Effector memory CD4-positive, alpha-beta T cell (primary cell): ENCODE measurements around the gene RIMS3.

Experiments
- DNase-seq, 3 donors: peaks; one replicate each; pipeline ENCODE4 v3.0.0-alpha.2; 2020
- H3K27ac ChIP-seq: 2 replicates; pipeline ENCODE4 v1.7.0; 2013; ENCODE audit warnings: mild to moderate bottlenecking, low read length, moderate library complexity; ENCODE audit not compliant: insufficient read depth, poor library complexity, severe bottlenecking
- H3K27me3 ChIP-seq: replicated peaks from 2 replicates; pipeline ENCODE4 v1.7.0; 2013; ENCODE audit warnings: mild to moderate bottlenecking, low read length; ENCODE audit not compliant: insufficient read depth, control insufficient read depth, poor library complexity, severe bottlenecking
- H3K36me3 ChIP-seq: 2 replicates; pipeline ENCODE4 v1.7.0; 2013; ENCODE audit warnings: mild to moderate bottlenecking, low read length, moderate library complexity; ENCODE audit not compliant: control insufficient read depth, insufficient read depth
- H3K4me1 ChIP-seq: 2 replicates; pipeline ENCODE4 v1.7.0; 2013; ENCODE audit warnings: low read length, mild to moderate bottlenecking; ENCODE audit not compliant: control insufficient read depth, insufficient read depth, poor library complexity, severe bottlenecking
- H3K4me3 ChIP-seq: 2 replicates; pipeline ENCODE4 v1.7.0; 2013; ENCODE audit warnings: low read length, low read depth, mild to moderate bottlenecking; ENCODE audit not compliant: insufficient read depth, poor library complexity, severe bottlenecking
- H3K9me3 ChIP-seq: 2 replicates; pipeline ENCODE4 v1.7.0; 2013; ENCODE audit warnings: mild to moderate bottlenecking, low read length, moderate library complexity; ENCODE audit not compliant: control insufficient read depth

RIMS3 gene

GRCh38 chr1:40668769-40669525 lies 3.5 kb upstream of the RIMS3 start:
- H3K9me3 ChIP-seq: no peaks in the 10 kb centered on the region
- H3K4me1 ChIP-seq: peaks cover 12% of the 10 kb centered on the region
- no peak overlapping the region for H3K27ac ChIP-seq
- H3K36me3 ChIP-seq: no peaks in the 10 kb centered on the region
- peak; percentile 62 to 74 (median 67) for DNase-seq
- no peaks in the 10 kb centered on the region for H3K27me3 ChIP-seq
- peak overlapping the region; percentile 45 for H3K4me3 ChIP-seq

GRCh38 chr1:40664791-40665190 lies 691 bp downstream of the RIMS3 start:
- Histone ChIP-seq H3K4me1 (peaks cover 12% of the 10 kb centered on the region), H3K4me3 (peak overlapping the region; percentile 65), H3K27me3 (no peaks in the 10 kb centered on the region), H3K9me3 (no peaks in the 10 kb centered on the region), H3K36me3 (no peaks in the 10 kb centered on the region), H3K27ac (no peak overlapping the region)
- DNase-seq: no peak

- H3K27ac ChIP-seq: no peak overlapping the region
- peaks cover 12% of the 10 kb centered on the region for H3K4me1 ChIP-seq
- DNase-seq: no peak
- no peaks in the 10 kb centered on the region for H3K9me3 ChIP-seq
- H3K27me3 ChIP-seq: no peaks in the 10 kb centered on the region
- no peak overlapping the region for H3K4me3 ChIP-seq
- no peaks in the 10 kb centered on the region for H3K36me3 ChIP-seq
Observed at GRCh38 chr1:40664167-40664537, 1.3 kb downstream of the RIMS3 start.

GRCh38 chr1:40663324-40664166 lies 1.9 kb downstream of the RIMS3 start:
- Histone ChIP-seq H3K36me3 (no peaks in the 10 kb centered on the region), H3K4me1 (peaks cover 9% of the 10 kb centered on the region), H3K9me3 (no peaks in the 10 kb centered on the region), H3K4me3 (no peak overlapping the region), H3K27ac (no peak overlapping the region), H3K27me3 (no peaks in the 10 kb centered on the region)
- no peak for DNase-seq

GRCh38 chr1:40662864-40663263 lies 2.6 kb downstream of the RIMS3 start:
- Histone ChIP-seq H3K9me3 (no peaks in the 10 kb centered on the region), H3K27me3 (no peaks in the 10 kb centered on the region), H3K4me3 (no peak overlapping the region), H3K36me3 (no peaks in the 10 kb centered on the region), H3K27ac (no peak overlapping the region), H3K4me1 (peaks cover 8% of the 10 kb centered on the region)
- no peak for DNase-seq

GRCh38 chr1:40662151-40662550 lies 3.3 kb downstream of the RIMS3 start:
- Histone ChIP-seq H3K4me3 (no peak overlapping the region), H3K27me3 (no peaks in the 10 kb centered on the region), H3K4me1 (peaks cover 8% of the 10 kb centered on the region), H3K36me3 (no peaks in the 10 kb centered on the region), H3K27ac (no peak overlapping the region), H3K9me3 (no peaks in the 10 kb centered on the region)
- no peak for DNase-seq

GRCh38 chr1:40661678-40662077 lies 3.8 kb downstream of the RIMS3 start:
- Histone ChIP-seq H3K4me3 (no peak overlapping the region), H3K9me3 (no peaks in the 10 kb centered on the region), H3K4me1 (peaks cover 8% of the 10 kb centered on the region), H3K27me3 (no peaks in the 10 kb centered on the region), H3K36me3 (no peaks in the 10 kb centered on the region), H3K27ac (no peak overlapping the region)
- no peak for DNase-seq

GRCh38 chr1:40659649-40659947 lies 5.9 kb downstream of the RIMS3 start:
- no peaks in the 10 kb centered on the region for H3K36me3 ChIP-seq
- DNase-seq: no peak
- no peaks in the 10 kb centered on the region for H3K27me3 ChIP-seq
- H3K4me3 ChIP-seq: no peak overlapping the region
- H3K9me3 ChIP-seq: no peaks in the 10 kb centered on the region
- no peak overlapping the region for H3K27ac ChIP-seq
- H3K4me1 ChIP-seq: no peaks in the 10 kb centered on the region

- Histone ChIP-seq H3K9me3 (no peaks in the 10 kb centered on the region), H3K36me3 (no peaks in the 10 kb centered on the region), H3K27me3 (no peaks in the 10 kb centered on the region), H3K27ac (no peak overlapping the region), H3K4me3 (no peak overlapping the region), H3K4me1 (no peaks in the 10 kb centered on the region)
- DNase-seq: no peak
Observed at GRCh38 chr1:40658751-40659648, 6.5 kb downstream of the RIMS3 start.
